OCI-LY7 (cell line): ENCODE measurements around the gene GPD2. TPM values are rescaled to one million over a fixed set of nuclear protein-coding genes. Genes with fewer than 3 reads are reported as not detected.
A peak's percentile ranks its signal among the peaks of the same experiment; 100 is the strongest.

Experiments used
- BruUV-seq: library from RNA; stranded (reverse); fragments of 400-500 nt; replicated peaks from 2 replicates; lab custom pipeline; 2021; lab: Mats Ljungman, UMichigan
- CTCF ChIA-PET: fragments of 300-600 bp; sonication (Branson Sonifier 250); formaldehyde crosslinking; loops from one replicate; lab custom pipeline; 2022; ENCODE audit warnings: antibody characterized with exemption; ENCODE audit not compliant: unreplicated experiment; lab: Charles Lee
- POLR2A ChIA-PET: fragments of 300-600 bp; sonication (Branson Sonifier 250); formaldehyde crosslinking; loops from one replicate; lab custom pipeline; 2022; ENCODE audit warnings: antibody characterized with exemption; lab: Charles Lee
- DNase-seq: peaks from one replicate; pipeline ENCODE4 v3.0.0-alpha.2; 2015; ENCODE audit warnings: low spot score
- H2AFZ ChIP-seq: fragments of 200-600 bp; sonication (generic), shearing (Covaris generic); 2 replicates; pipeline ENCODE4 v1.6.1; 2014; ENCODE audit warnings: mild to moderate bottlenecking, antibody characterized with exemption, low read length, moderate library complexity
- H3K27ac ChIP-seq: fragments of 200-600 bp; sonication (generic); 2 replicates; pipeline ENCODE4 v1.5.1; 2014; ENCODE audit warnings: mixed run types, low read depth, mild to moderate bottlenecking, moderate library complexity, low read length, inconsistent platforms; ENCODE audit not compliant: poor library complexity, severe bottlenecking
- H3K36me3 ChIP-seq: fragments of 200-600 bp; sonication (generic); 2 replicates; pipeline ENCODE4 v1.6.1; 2014; ENCODE audit warnings: mild to moderate bottlenecking, antibody characterized with exemption, low read length, moderate library complexity, mixed read lengths; ENCODE audit not compliant: insufficient read depth
- H3K4me1 ChIP-seq: fragments of 200-600 bp; sonication (generic); 2 replicates; pipeline ENCODE4 v1.5.1; 2014; ENCODE audit warnings: mild to moderate bottlenecking, low read length; ENCODE audit not compliant: insufficient read depth, poor library complexity, severe bottlenecking
- H3K4me2 ChIP-seq: fragments of 200-600 bp; sonication (generic); 2 replicates; pipeline ENCODE4 v1.6.1; 2014; ENCODE audit warnings: mild to moderate bottlenecking, low read length
- H3K4me3 ChIP-seq: fragments of 200-600 bp; sonication (generic); 2 replicates; pipeline ENCODE4 v1.5.1; 2014; ENCODE audit warnings: mild to moderate bottlenecking, low read depth, low read length; ENCODE audit not compliant: poor library complexity, severe bottlenecking
- H3K79me2 ChIP-seq: fragments of 200-600 bp; sonication (generic); 2 replicates; pipeline ENCODE4 v1.6.1; 2016; ENCODE audit warnings: low read depth, mild to moderate bottlenecking, low read length, moderate library complexity, mixed read lengths; ENCODE audit not compliant: insufficient read depth
- H3K9me2 ChIP-seq: fragments of 200-600 bp; sonication (generic); 2 replicates; pipeline ENCODE4 v1.6.1; 2016; ENCODE audit warnings: mild to moderate bottlenecking, low read length, mixed read lengths; ENCODE audit not compliant: insufficient read depth
- H3K9me3 ChIP-seq: fragments of 200-600 bp; sonication (generic); 2 replicates; pipeline ENCODE4 v1.6.1; 2014; ENCODE audit warnings: mild to moderate bottlenecking, mixed run types, low read length, mixed read lengths
- H4K20me1 ChIP-seq: fragments of 200-600 bp; sonication (generic); 2 replicates; pipeline ENCODE4 v1.6.1; 2014; ENCODE audit warnings: mild to moderate bottlenecking, antibody characterized with exemption, low read length, moderate library complexity, mixed read lengths; ENCODE audit not compliant: insufficient read depth
- CTCF ChIP-seq: fragments of 200-600 bp; sonication (generic); conservative IDR thresholded peaks from 2 replicates; pipeline ENCODE4 v1.5.1; 2014; ENCODE audit warnings: mild to moderate bottlenecking, antibody characterized with exemption, low read length, moderate library complexity, mixed read lengths
- EZH2phosphoT487 ChIP-seq: fragments of 200-600 bp; sonication (generic); IDR thresholded peaks from 2 replicates; pipeline ENCODE4 v1.6.1; 2018; ENCODE audit warnings: low read depth, borderline replicate concordance, mild to moderate bottlenecking, mixed run types, antibody characterized with exemption, low read length, moderate library complexity, mixed read lengths
- intact Hi-C: fragments of 100-400 bp; cut with micrococcal nuclease; formaldehyde crosslinking; loops from one replicate; pipeline ENCODE4 v1.10.0; 2022; ENCODE audit not compliant: unreplicated experiment
- total RNA-seq, 2 experiments: library from RNA; depleted of rRNA in 1 of 2; stranded (reverse); fragments of >200 nt in 1 of 2; shearing (Covaris generic) in 1 of 2; gene quantifications; 2 replicates each; pipeline ENCODE4 v1.2.3, GENCODE V29; 2014 to 2022

The GPD2 gene
- total RNA-seq, 2 experiments from 2014 or later, result 6.6 to 20.2 TPM

GRCh38 chr2:156400706-156401678, 35.2 kb upstream of the GPD2 start:
- H3K27ac ChIP-seq, result peak overlapping the region; percentile 66
- CTCF ChIA-PET, result interaction anchor here (1.1 kb wide), 1 partner anchor 66 kb away, joined by 4 read pairs; no protein-coding TSS in a partner anchor
- peak overlapping the region; percentile 89 for H3K4me3 ChIP-seq
- H3K79me2 ChIP-seq, result no peaks in the 10 kb centered on the region
- no peak for TF ChIP-seq CTCF
- no peak for TF ChIP-seq EZH2phosphoT487
- H4K20me1 ChIP-seq, result no peaks in the 10 kb centered on the region
- no TSS peak for BruUV-seq
- H3K4me2 ChIP-seq, result peak overlapping the region; percentile 100
- peak; percentile 75 for DNase-seq
- H3K9me3 ChIP-seq, result no peaks in the 10 kb centered on the region
- no peaks in the 10 kb centered on the region for H3K36me3 ChIP-seq
- H2AFZ ChIP-seq, result peak overlapping the region; percentile 98; the same call in 1 of the 2 replicates
- H3K4me1 ChIP-seq, result peaks cover 9% of the 10 kb centered on the region
- intact Hi-C loops, result loop anchor here (2.0 kb wide), 3 partner anchors 36 to 66 kb away; partner anchors contain the start of gene GPD2
- POLR2A ChIA-PET, result interaction anchor here (1.0 to 1.5 kb wide), 2 partner anchors 14 to 28 kb away, joined by 6 read pairs; no protein-coding TSS in a partner anchor
- H3K9me2 ChIP-seq, result no peaks in the 10 kb centered on the region

GRCh38 chr2:156401861-156402260, 34.3 kb upstream of the GPD2 start:
- DNase-seq, result no peak
- H2AFZ ChIP-seq, result peak overlapping the region; percentile 17; the same call in 1 of the 2 replicates
- peak overlapping the region; percentile 89 for H3K4me3 ChIP-seq
- ChIA-PET CTCF (no interaction called here), POLR2A (no interaction called here)
- H3K27ac ChIP-seq, result no peak overlapping the region
- H3K79me2 ChIP-seq, result no peaks in the 10 kb centered on the region
- no TSS peak for BruUV-seq
- no peaks in the 10 kb centered on the region for H3K9me2 ChIP-seq
- intact Hi-C loops, result loop anchor here (2.0 kb wide), 3 partner anchors 35 to 67 kb away; partner anchors contain the start of gene GPD2
- no peaks in the 10 kb centered on the region for H3K9me3 ChIP-seq
- H3K4me1 ChIP-seq, result peaks cover 9% of the 10 kb centered on the region
- no peaks in the 10 kb centered on the region for H3K36me3 ChIP-seq
- H4K20me1 ChIP-seq, result no peaks in the 10 kb centered on the region
- H3K4me2 ChIP-seq, result peak overlapping the region; percentile 100
- TF ChIP-seq CTCF (no peak), EZH2phosphoT487 (no peak)
